LNCaP clone FGC (cell line): ENCODE measurements around the gene SLITRK4.

Source experiments
- DNase-seq: peaks from one replicate; pipeline ENCODE4 v3.0.0-alpha.2; 2011; ENCODE audit warnings: low read depth
- H3K4me3 ChIP-seq: 2 replicates; pipeline ENCODE4 v1.5.1; 2011; ENCODE audit warnings: mild to moderate bottlenecking, low read depth, low read length, control low read depth
- CTCF ChIP-seq: IDR thresholded peaks from 2 replicates; pipeline ENCODE4 v1.5.1; 2012; ENCODE audit warnings: mild to moderate bottlenecking; ENCODE audit not compliant: control insufficient read depth, insufficient read depth; ENCODE audit errors: extremely low read depth

The SLITRK4 gene

GRCh38 chrX:143633461-143634308 lies 2.2 kb downstream of the SLITRK4 start:
- no peak for DNase-seq
- TF ChIP-seq CTCF: no peak
- no peak overlapping the region for H3K4me3 ChIP-seq

- H3K4me3 ChIP-seq: no peak overlapping the region
- no peak for DNase-seq
- TF ChIP-seq CTCF: no peak
Measured at GRCh38 chrX:143632625-143633410, 3.1 kb downstream of the SLITRK4 start.

DNA sequence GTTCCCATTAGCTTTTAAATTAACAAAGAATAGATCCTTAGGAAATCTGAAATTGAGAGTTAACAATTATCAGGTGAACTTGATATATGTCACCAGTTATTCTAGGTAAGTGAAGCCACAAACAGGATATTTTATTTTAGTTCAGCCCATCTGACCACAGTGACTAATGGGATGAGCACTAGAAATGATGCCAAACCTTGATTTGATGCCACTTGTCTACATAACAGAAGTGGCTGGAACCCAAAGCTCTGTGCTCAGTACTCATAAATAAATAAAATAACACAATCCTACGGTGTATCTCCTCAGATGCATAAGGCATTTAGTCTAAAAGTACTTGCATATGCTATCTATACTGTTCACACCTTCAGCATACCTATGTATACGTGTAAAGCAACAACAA lies 12.2 kb downstream of the SLITRK4 start:
- no peak overlapping the region for H3K4me3 ChIP-seq
- DNase-seq: no peak
- TF ChIP-seq CTCF: no peak

DNA sequence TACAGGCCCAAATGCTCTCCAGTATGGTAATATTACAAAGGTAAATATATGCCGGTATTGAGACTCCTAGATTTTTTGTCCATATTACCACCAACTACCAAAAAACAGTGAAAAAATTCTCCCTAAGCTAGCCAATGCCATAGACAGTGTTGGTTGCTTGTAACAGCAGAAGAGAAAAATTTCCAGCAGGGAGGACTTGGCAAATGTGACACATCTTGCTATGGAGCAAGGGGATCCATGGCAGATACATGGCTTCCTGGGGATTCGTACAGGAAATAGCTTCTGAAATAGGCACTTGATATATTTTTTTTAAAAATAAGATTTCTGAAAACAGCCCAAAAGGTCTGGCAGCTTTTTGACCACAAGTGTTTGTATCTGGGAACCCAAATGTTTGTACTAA lies 14.6 kb downstream of the SLITRK4 start:
- no peak for TF ChIP-seq CTCF
- H3K4me3 ChIP-seq: no peak overlapping the region
- DNase-seq: no peak

GRCh38 chrX:143615851-143616250 lies 20.1 kb downstream of the SLITRK4 start:
- DNase-seq: no peak
- H3K4me3 ChIP-seq: no peak overlapping the region
- no peak for TF ChIP-seq CTCF

DNA sequence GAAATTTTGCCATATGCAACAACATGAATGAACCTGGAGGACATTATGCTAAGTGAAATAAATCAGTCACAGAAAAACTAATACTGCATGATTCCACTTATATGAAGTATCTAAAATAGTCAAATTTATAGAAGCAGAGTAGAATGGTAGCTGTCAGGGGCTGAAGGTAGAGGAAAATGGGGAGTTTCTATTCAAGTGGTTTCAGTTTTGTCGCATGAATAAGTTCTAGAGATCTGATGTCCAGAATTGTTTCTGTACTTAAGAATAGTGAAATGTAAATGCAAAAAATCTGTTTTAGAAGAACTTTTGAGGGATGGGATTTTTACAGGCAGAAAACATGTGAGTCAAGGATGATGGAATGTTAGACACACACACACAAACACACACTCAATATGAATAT lies 34.1 kb downstream of the SLITRK4 start:
- no peak overlapping the region for H3K4me3 ChIP-seq
- no peak for TF ChIP-seq CTCF
- no peak for DNase-seq
